IMR-90 (cell line): Measurements from ENCODE around the gene IRAK1. TPM values are rescaled to one million over a fixed set of nuclear protein-coding genes. Genes with fewer than 3 reads are reported as not detected.

Experiments
- ATAC-seq: fragments of 200-7000 bp; cut with Tn5 transposase; 2 replicates; pipeline ENCODE4 v1.9.1; 2020; ENCODE audit warnings: low read depth, mild to moderate bottlenecking, moderate library complexity
- BruUV-seq: library from RNA; stranded (reverse); fragments of 400-500 nt; replicated peaks from 2 replicates; lab custom pipeline; 2021; lab: Mats Ljungman, UMichigan
- CTCF ChIA-PET: fragments of 300-600 bp; formaldehyde crosslinking; extraction: SDS; loops from one replicate; lab custom pipeline; 2021; ENCODE audit warnings: antibody characterized with exemption; lab: Yijun Ruan, JAX
- POLR2A ChIA-PET: fragments of 300-600 bp; sonication (Branson Sonifier 250); formaldehyde crosslinking; loops from one replicate; lab custom pipeline; 2022; ENCODE audit warnings: antibody characterized with exemption; ENCODE audit not compliant: unreplicated experiment; lab: Charles Lee
- DNase-seq: peaks from one replicate; pipeline ENCODE4 v3.0.0; 2013
- H2AFZ ChIP-seq: replicated peaks from 2 replicates; pipeline ENCODE3; 2013; ENCODE audit warnings: low read length, mild to moderate bottlenecking; ENCODE audit not compliant: poor library complexity
- H2AK5ac ChIP-seq: 2 replicates; pipeline ENCODE4 v1.6.1; 2013; ENCODE audit warnings: low read depth, low read length, inconsistent platforms
- H2AK9ac ChIP-seq: replicated peaks from 2 replicates; pipeline ENCODE3; 2013; ENCODE audit warnings: mild to moderate bottlenecking, low read depth, low read length, moderate library complexity; ENCODE audit not compliant: poor library complexity
- H2BK120ac ChIP-seq: 2 replicates; pipeline ENCODE4 v1.6.1; 2013; ENCODE audit warnings: low read depth, low read length, inconsistent platforms
- H2BK15ac ChIP-seq: 3 replicates; pipeline ENCODE4 v1.6.1; 2013; ENCODE audit warnings: low read depth, low read length, inconsistent platforms
- H2BK20ac ChIP-seq: 2 replicates; pipeline ENCODE4 v1.6.1; 2013; ENCODE audit warnings: low read depth, mild to moderate bottlenecking, inconsistent platforms, low read length, moderate library complexity
- H2BK5ac ChIP-seq: 2 replicates; pipeline ENCODE4 v1.6.1; 2013; ENCODE audit warnings: mild to moderate bottlenecking, low read depth, low read length, inconsistent platforms; ENCODE audit not compliant: poor library complexity, severe bottlenecking
- H3K14ac ChIP-seq: replicated peaks from 2 replicates; pipeline ENCODE4 v1.6.1; 2013; ENCODE audit warnings: low read depth, low read length, inconsistent platforms
- H3K18ac ChIP-seq: 2 replicates; pipeline ENCODE4 v1.6.1; 2013; ENCODE audit warnings: low read depth, low read length, control low read depth
- H3K23ac ChIP-seq: 2 replicates; pipeline ENCODE4 v1.6.1; 2013; ENCODE audit warnings: low read depth, low read length, inconsistent platforms
- H3K27ac ChIP-seq: 2 replicates; pipeline ENCODE4 v1.5.1; 2013; ENCODE audit warnings: mild to moderate bottlenecking, control low read depth, low read length; ENCODE audit not compliant: insufficient read depth
- H3K27me3 ChIP-seq: 2 replicates; pipeline ENCODE4 v1.6.1; 2013; ENCODE audit warnings: low read length; ENCODE audit not compliant: control insufficient read depth, insufficient read depth
- H3K36me3 ChIP-seq: 2 replicates; pipeline ENCODE4 v1.6.1; 2013; ENCODE audit warnings: low read length, mixed read lengths; ENCODE audit not compliant: control insufficient read depth, insufficient read depth
- H3K4ac ChIP-seq: 2 replicates; pipeline ENCODE4 v1.6.1; 2013; ENCODE audit warnings: low read depth, low read length, inconsistent platforms
- H3K4me1 ChIP-seq: 2 replicates; pipeline ENCODE4 v1.6.1; 2013; ENCODE audit warnings: low read length, mixed read lengths; ENCODE audit not compliant: control insufficient read depth, insufficient read depth
- H3K4me2 ChIP-seq: 2 replicates; pipeline ENCODE4 v1.6.1; 2013; ENCODE audit warnings: low read depth, mild to moderate bottlenecking, control low read depth, low read length, moderate library complexity
- H3K4me3 ChIP-seq: 2 replicates; pipeline ENCODE4 v1.5.1; 2013; ENCODE audit warnings: low read depth, mild to moderate bottlenecking, control low read depth, low read length, moderate library complexity; ENCODE audit not compliant: insufficient read depth
- H3K56ac ChIP-seq: 2 replicates; pipeline ENCODE4 v1.6.1; 2013; ENCODE audit warnings: low read length, inconsistent platforms; ENCODE audit not compliant: insufficient read depth; ENCODE audit errors: extremely low read depth
- H3K79me1 ChIP-seq, 2 experiments: 2 replicates each; pipeline ENCODE4 v1.6.1; 2013; ENCODE audit warnings: low read length in 2 of 2, inconsistent platforms in 1 of 2, low read depth in 1 of 2
- H3K9ac ChIP-seq: 2 replicates; pipeline ENCODE4 v1.6.1; 2013; ENCODE audit warnings: low read depth, low read length, control low read depth
- H3K9me1 ChIP-seq: 2 replicates; pipeline ENCODE4 v1.6.1; 2013; ENCODE audit warnings: low read length, inconsistent platforms; ENCODE audit not compliant: insufficient read depth
- H3K9me3 ChIP-seq: 2 replicates; pipeline ENCODE4 v1.6.1; 2013; ENCODE audit warnings: low read length; ENCODE audit not compliant: control insufficient read depth, insufficient read depth
- H4K20me1 ChIP-seq: 2 replicates; pipeline ENCODE4 v1.6.1; 2013; ENCODE audit warnings: low read length, inconsistent platforms; ENCODE audit not compliant: insufficient read depth
- H4K5ac ChIP-seq: 2 replicates; pipeline ENCODE4 v1.6.1; 2013; ENCODE audit warnings: mild to moderate bottlenecking, low read depth, low read length, control low read depth
- H4K8ac ChIP-seq, 2 experiments: 2 replicates each; pipeline ENCODE4 v1.6.1; 2013; ENCODE audit warnings: low read depth in 2 of 2, low read length in 2 of 2, control low read depth in 1 of 2, inconsistent platforms in 1 of 2
- H4K91ac ChIP-seq: 2 replicates; pipeline ENCODE4 v1.6.1; 2013; ENCODE audit warnings: low read depth, low read length, inconsistent platforms; ENCODE audit not compliant: insufficient read depth
- MXI1 ChIP-seq: IDR thresholded peaks from 2 replicates; pipeline ENCODE4 v1.6.1; 2012; ENCODE audit warnings: low read depth, mild to moderate bottlenecking, low read length, moderate library complexity, borderline replicate concordance
- RCOR1 ChIP-seq: IDR thresholded peaks from 2 replicates; pipeline ENCODE4 v1.6.1; 2012; ENCODE audit warnings: mild to moderate bottlenecking, low read length, improper control_type of control experiment; ENCODE audit not compliant: insufficient replicate concordance
- WGBS, 2 experiments: methylation state at CpG; one replicate each; pipeline versions ENCODE4 v1.1.5 to v1.1.7; 2013; ENCODE audit warnings: missing lambda C conversion rate in 2 of 2; ENCODE audit not compliant: insufficient read length in 1 of 2; ENCODE audit errors: extremely low coverage in 2 of 2; 5-methylcytosine and 5-hydroxymethylcytosine counted together
- dilution Hi-C: fragments of 300-500 bp; cut with HindIII; formaldehyde crosslinking; loops from one replicate; pipeline ENCODE4 v1.14.3; 2018; ENCODE audit warnings: low sequenced_read_pairs; ENCODE audit not compliant: unreplicated experiment
- in situ Hi-C: fragments of 300-500 bp; cut with MboI; formaldehyde crosslinking; loops from 3 replicates; pipeline ENCODE4 v1.14.3; 2019; ENCODE audit warnings: low sequenced_read_pairs, inconsistent platforms, mixed read lengths
- intact Hi-C: fragments of 100-400 bp; cut with micrococcal nuclease; formaldehyde crosslinking; loops from 2 replicates; pipeline ENCODE4 v1.10.0; 2022
- polyA plus RNA-seq, 3 experiments: library from polyadenylated mRNA; depleted of rRNA; stranded (reverse); fragments of >200 nt; gene quantifications; 2 replicates each; pipeline ENCODE4 v1.2.3, GENCODE V29; 2012; ENCODE audit warnings: low replicate concordance in 1 of 3
- total RNA-seq: library from RNA; depleted of rRNA; stranded (reverse); fragments of >200 nt; gene quantifications from 2 replicates; pipeline ENCODE4 v1.2.3, GENCODE V29; 2012

The IRAK1 gene
- total and polyA plus RNA-seq, 2 of the 4 experiments (the other 2 are of a cell fraction), result 33.3 to 50.2 TPM

DNA sequence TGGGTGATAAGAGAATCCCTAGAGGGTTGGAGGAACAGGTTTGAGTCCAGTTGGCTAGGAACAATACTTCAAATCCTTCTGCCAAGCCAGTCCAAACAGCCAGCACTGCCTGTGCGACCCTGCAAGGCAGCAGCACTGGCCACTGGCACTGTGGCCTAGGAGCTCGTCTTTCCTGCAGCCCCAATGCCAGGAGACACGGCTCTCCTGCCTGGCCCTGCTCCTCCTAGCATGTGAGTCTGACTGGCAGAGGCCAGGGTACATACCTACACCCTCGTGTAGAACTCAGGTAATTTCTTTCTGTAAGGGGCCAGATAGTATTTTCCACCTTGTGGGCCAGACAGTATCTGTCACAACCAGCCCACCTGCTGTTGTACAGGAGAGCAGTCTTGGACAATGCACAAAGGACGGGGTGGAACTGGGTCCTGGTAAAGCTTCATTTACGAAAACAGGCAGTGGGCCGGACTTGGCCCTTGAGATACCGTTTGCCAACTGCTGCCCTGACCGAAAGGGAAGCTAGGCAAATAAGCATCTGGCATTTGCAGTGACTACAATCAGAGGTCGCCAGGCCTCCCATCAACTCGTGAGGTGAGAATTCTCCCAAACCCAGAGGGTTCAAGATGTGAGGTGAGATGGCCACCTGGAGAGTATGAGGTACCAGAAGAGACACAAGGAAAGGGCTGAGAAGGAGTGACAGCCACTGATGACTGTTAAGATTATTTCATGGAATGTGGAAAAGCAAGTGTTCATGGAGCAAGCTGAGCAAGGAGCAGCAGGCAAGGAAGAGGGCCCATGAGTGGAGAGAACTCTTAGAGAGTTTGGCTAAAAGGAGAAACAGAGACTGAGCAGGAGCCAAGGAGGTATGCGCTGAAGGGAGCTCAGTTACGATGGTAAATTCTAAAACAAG, 29.8 kb upstream of the IRAK1 start:
- Histone ChIP-seq H3K4me3 (no peak overlapping the region), H4K8ac (no peak overlapping the region), H3K9me1 (peaks cover 5% of the 10 kb centered on the region), H4K5ac (no peak overlapping the region), H2AFZ (no peak overlapping the region), H3K18ac (no peak overlapping the region), H2BK20ac (no peak overlapping the region), H2BK120ac (no peak overlapping the region), H3K9ac (no peak overlapping the region), H3K14ac (no peak overlapping the region), H2BK15ac (no peak overlapping the region), H3K56ac (no peak overlapping the region), H3K27ac (no peak overlapping the region), H3K4me1 (peaks cover 12% of the 10 kb centered on the region), H2BK5ac (no peak overlapping the region), H3K4ac (no peak overlapping the region), H3K79me1 (peaks cover 5 to 44% of the 10 kb centered on the region in 2 experiments; a peak in 3 of 4 replicates), H3K4me2 (no peak overlapping the region), H3K23ac (no peak overlapping the region), H2AK9ac (no peak overlapping the region), H4K91ac (no peak overlapping the region), H4K20me1 (peaks cover 41% of the 10 kb centered on the region), H2AK5ac (no peak overlapping the region), H3K9me3 (no peaks in the 10 kb centered on the region), H3K27me3 (no peaks in the 10 kb centered on the region), H3K36me3 (peaks cover 1% of the 10 kb centered on the region; the same call in 1 of the 2 replicates)
- in situ Hi-C loops, result no loop called here
- no peak for DNase-seq
- no peak for ATAC-seq
- no TSS peak for BruUV-seq
- no peak for TF ChIP-seq MXI1
- no peak for TF ChIP-seq RCOR1
- intact Hi-C loops, result loop anchor here (5.0 kb wide), 1 partner anchor 48 kb away; the partner anchor contains the start of gene MECP2
- ChIA-PET POLR2A (no interaction called here), CTCF (no interaction called here)
- dilution Hi-C loops, result no loop called here
- WGBS, 2 experiments, result 64% methylated on average over 7 of the region's 13 CpGs; no CpG with 5 or more reads in 1 of the 2 experiments
